Hepatocyte (in vitro differentiated cells): ENCODE results near the gene TUBGCP5.

Experiments used
- EZH2 ChIP-seq: fragments of 200-600 bp; sonication (generic); IDR thresholded peaks from 2 replicates; pipeline ENCODE4 v1.6.1; 2016; ENCODE audit warnings: antibody characterized with exemption, mild to moderate bottlenecking, borderline replicate concordance
- TF ChIP-seq, protein P1 (sequence below): fragments of 200-600 bp; sonication (generic); IDR thresholded peaks from 2 replicates; pipeline ENCODE4 v1.5.1; 2016; ENCODE audit warnings: antibody characterized with exemption, mild to moderate bottlenecking; ENCODE audit not compliant: poor library complexity

DNA sequence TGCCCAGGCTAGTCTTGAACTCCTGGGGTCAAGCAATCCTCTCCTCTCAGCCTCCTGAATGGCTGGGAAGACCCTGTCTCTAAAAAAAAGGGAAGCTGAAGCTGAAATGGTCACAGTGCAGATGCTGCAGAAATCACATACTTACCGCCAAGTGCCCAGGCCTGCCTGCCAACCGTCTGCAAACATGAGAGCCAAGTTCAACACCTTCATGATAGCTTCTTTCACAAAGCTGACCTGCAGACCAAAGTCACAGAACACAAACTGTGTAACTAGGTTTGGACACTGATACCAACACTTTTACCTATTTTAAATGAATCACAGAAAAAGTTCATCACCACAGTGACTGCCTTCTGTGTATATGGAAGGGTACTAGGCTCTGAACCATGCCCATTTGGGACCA, 36.4 kb downstream of the TUBGCP5 start:
- TF ChIP-seq EZH2 = no peak
- TF ChIP-seq, protein P1, sequence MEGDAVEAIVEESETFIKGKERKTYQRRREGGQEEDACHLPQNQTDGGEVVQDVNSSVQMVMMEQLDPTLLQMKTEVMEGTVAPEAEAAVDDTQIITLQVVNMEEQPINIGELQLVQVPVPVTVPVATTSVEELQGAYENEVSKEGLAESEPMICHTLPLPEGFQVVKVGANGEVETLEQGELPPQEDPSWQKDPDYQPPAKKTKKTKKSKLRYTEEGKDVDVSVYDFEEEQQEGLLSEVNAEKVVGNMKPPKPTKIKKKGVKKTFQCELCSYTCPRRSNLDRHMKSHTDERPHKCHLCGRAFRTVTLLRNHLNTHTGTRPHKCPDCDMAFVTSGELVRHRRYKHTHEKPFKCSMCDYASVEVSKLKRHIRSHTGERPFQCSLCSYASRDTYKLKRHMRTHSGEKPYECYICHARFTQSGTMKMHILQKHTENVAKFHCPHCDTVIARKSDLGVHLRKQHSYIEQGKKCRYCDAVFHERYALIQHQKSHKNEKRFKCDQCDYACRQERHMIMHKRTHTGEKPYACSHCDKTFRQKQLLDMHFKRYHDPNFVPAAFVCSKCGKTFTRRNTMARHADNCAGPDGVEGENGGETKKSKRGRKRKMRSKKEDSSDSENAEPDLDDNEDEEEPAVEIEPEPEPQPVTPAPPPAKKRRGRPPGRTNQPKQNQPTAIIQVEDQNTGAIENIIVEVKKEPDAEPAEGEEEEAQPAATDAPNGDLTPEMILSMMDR = no peak
